Right lobe of liver (tissue), 6 donors: ENCODE measurements around the gene SIM2. TPM values are rescaled to one million over a fixed set of nuclear protein-coding genes. Genes with fewer than 3 reads are reported as not detected.

Source experiments
- ATAC-seq, 4 donors: fragments of 200-7000 bp; cut with Tn5 transposase; one replicate each; pipeline ENCODE4 v1.9.1; 2020; ENCODE audit warnings: mild to moderate bottlenecking in 4 of 4, moderate library complexity in 4 of 4
- DNase-seq, 3 donors: peaks; one replicate each; pipeline ENCODE4 v3.0.0-alpha.2; 2020
- H3K27ac ChIP-seq, 3 donors: fragments of 200-600 bp; one replicate each; pipeline ENCODE4 v1.8.0; 2022
- H3K27me3 ChIP-seq, 2 donors: fragments of 200-600 bp; one replicate each; pipeline ENCODE4 v1.8.0; 2022
- H3K36me3 ChIP-seq, 4 donors: fragments of 200-600 bp; sonication (generic) in 1 of 4; one replicate each; pipeline versions ENCODE4 v1.5.1 to v1.8.0; 2017 to 2022; ENCODE audit warnings: control low read depth in 1 of 4
- H3K4me1 ChIP-seq, 4 donors: fragments of 200-600 bp; sonication (generic) in 1 of 4; one replicate each; pipeline versions ENCODE4 v1.5.1 to v1.8.0; 2017 to 2022; ENCODE audit warnings: control low read depth in 1 of 4
- H3K4me3 ChIP-seq, 3 donors: fragments of 200-600 bp; one replicate each; pipeline ENCODE4 v1.8.0; 2022
- H3K9me3 ChIP-seq, 4 donors: fragments of 200-600 bp; sonication (generic) in 1 of 4; one replicate each; pipeline versions ENCODE4 v1.5.1 to v1.8.0; 2017 to 2022; ENCODE audit warnings: control low read depth in 1 of 4
- POLR2A ChIP-seq: fragments of 450-650 bp; IDR thresholded peaks from one replicate; pipeline ENCODE4 v1.6.1; 2017; ENCODE audit warnings: antibody characterized with exemption, mild to moderate bottlenecking
- WGBS: methylation state at CpG from one replicate; pipeline ENCODE4 v1.1.6; 2018; ENCODE audit warnings: low coverage, low lambda C conversion rate; ENCODE audit not compliant: insufficient coverage; ENCODE audit errors: missing lambda C conversion rate; 5-methylcytosine and 5-hydroxymethylcytosine counted together
- intact Hi-C, 2 donors: fragments of 100-400 bp; cut with DNase I; formaldehyde crosslinking; loops; one replicate each; pipeline versions ENCODE4 v1.11.2 to v1.14.1; 2022
- total RNA-seq, 6 experiments: library from RNA; depleted of rRNA in 2 of 6; stranded (reverse); fragments of >200 nt in 2 of 6; fragmentation: NEBNext Ultra II Directional in 3 of 6; extraction: Animal tissue kit (Norgen Biotek cat#: 25700) in 3 of 6; gene quantifications; one replicate each; pipeline versions ENCODE4 v1.1.0 to v1.2.4, GENCODE V29; 2016 to 2023
- TF ChIP-seq, protein P1 (sequence below), 4 donors: fragments of 200-600 bp in 3 of 4; fragments of 450-650 bp in 1 of 4; IDR thresholded peaks; one replicate each; pipeline versions ENCODE4 v1.5.1 to v1.8.0; 2016 to 2022; ENCODE audit warnings: antibody characterized with exemption in 4 of 4, mild to moderate bottlenecking in 2 of 4
- donor health status: DM: no; HTN: yes; CAD: no.
- donor health status: DM: no; HTN: no; CAD: no.
- donor health status: DM: no; HTN: no; CAD: no.
- donor health status: DM: no; HTN: yes; CAD: no.
- donor health status: DM: no; HTN: yes; CAD: no.

SIM2 gene
- total RNA-seq, 6 experiments from 2014 or later = not detected

DNA sequence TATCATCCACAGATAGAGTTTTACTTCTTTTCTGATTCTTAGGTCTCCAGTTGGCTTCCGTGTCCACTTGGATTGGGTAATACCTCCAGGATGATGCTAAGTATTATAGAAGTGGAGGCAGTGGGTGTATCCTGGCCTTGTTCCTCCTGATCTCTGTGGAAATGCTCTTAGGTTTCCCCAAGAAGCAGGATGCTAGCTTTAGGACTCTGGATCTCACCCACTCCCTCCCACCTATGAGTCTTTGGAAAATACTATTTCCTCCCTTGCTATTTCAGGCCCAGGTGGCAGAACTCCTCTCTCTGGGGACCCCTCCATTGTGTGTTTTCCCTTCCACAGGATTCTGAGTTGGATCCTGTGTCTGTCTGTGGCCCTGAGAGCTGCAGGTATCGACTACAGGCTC is 86.7 kb downstream of the SIM2 start:
- no peaks in the 10 kb centered on the region for H3K27me3 ChIP-seq
- DNase-seq = no peak
- intact Hi-C loops = no loop called here
- H3K9me3 ChIP-seq = no peaks in the 10 kb centered on the region
- 92% methylated on average over 1 of the region's 2 CpGs for WGBS
- ATAC-seq = no peak
- H3K4me3 ChIP-seq = no peak overlapping the region
- TF ChIP-seq POLR2A = no peak
- TF ChIP-seq, protein P1, sequence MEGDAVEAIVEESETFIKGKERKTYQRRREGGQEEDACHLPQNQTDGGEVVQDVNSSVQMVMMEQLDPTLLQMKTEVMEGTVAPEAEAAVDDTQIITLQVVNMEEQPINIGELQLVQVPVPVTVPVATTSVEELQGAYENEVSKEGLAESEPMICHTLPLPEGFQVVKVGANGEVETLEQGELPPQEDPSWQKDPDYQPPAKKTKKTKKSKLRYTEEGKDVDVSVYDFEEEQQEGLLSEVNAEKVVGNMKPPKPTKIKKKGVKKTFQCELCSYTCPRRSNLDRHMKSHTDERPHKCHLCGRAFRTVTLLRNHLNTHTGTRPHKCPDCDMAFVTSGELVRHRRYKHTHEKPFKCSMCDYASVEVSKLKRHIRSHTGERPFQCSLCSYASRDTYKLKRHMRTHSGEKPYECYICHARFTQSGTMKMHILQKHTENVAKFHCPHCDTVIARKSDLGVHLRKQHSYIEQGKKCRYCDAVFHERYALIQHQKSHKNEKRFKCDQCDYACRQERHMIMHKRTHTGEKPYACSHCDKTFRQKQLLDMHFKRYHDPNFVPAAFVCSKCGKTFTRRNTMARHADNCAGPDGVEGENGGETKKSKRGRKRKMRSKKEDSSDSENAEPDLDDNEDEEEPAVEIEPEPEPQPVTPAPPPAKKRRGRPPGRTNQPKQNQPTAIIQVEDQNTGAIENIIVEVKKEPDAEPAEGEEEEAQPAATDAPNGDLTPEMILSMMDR (IDR thresholded peaks at IDR 0.05) = no peak
- no peaks in the 10 kb centered on the region for H3K36me3 ChIP-seq
- no peak overlapping the region for H3K27ac ChIP-seq
- no peaks in the 10 kb centered on the region for H3K4me1 ChIP-seq

DNA sequence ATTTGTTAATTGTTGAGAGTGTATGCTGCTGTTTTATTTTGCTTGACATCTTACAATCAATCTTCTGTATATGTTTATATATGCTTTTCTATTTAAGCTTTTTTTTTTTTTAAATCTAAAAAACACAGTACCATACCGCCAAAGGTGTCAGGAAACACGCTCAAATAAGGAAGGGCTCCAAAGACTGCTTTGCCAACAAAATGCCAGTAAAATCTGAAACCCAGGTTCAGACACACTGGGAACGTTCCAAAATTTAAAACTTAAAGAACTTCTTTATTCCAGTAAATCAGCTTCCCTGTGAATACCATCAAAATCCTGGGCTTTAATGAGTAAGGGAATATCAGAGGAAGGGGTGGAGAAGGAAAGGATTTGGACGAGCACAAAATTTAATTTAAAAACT is 87.3 kb downstream of the SIM2 start:
- Histone ChIP-seq H3K4me1 (no peaks in the 10 kb centered on the region), H3K4me3 (no peak overlapping the region), H3K27ac (no peak overlapping the region), H3K9me3 (no peaks in the 10 kb centered on the region), H3K36me3 (no peaks in the 10 kb centered on the region), H3K27me3 (no peaks in the 10 kb centered on the region)
- TF ChIP-seq POLR2A = no peak
- TF ChIP-seq, protein P1 (IDR thresholded peaks at IDR 0.05) = no peak
- intact Hi-C loops = no loop called here
- no peak for ATAC-seq
- 84% methylated on average over 4 of the region's 4 CpGs for WGBS
- DNase-seq = no peak

DNA sequence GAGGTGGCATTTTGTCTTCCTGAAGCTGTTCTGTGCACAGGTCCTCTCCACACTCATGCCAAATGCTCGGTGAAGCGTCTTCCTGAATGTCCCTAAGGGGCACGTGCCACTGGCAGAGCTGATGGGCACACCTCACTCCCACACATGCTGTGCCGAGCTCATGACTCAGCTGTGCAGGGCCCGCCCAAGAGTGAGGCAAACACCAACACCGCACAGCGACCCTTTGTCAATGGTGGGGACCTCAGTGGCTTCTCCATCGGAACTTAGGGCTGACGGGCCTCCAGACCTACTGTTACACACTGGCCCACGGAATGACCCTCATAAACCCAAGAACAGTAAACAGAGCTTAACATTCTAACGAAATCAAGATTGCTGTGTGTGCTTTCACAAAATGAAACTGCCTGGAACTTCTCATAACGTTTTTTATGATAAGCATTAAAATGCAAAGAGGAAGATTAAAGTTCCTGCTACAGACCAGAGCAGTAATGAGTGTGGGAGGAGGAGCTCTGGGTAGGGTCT is 89.3 kb downstream of the SIM2 start:
- TF ChIP-seq, protein P1 (IDR thresholded peaks at IDR 0.05) = no peak
- TF ChIP-seq POLR2A = no peak
- Histone ChIP-seq H3K36me3 (no peaks in the 10 kb centered on the region), H3K9me3 (no peaks in the 10 kb centered on the region), H3K27ac (no peak overlapping the region), H3K27me3 (no peaks in the 10 kb centered on the region), H3K4me3 (no peak overlapping the region), H3K4me1 (no peaks in the 10 kb centered on the region)
- ATAC-seq = peak; percentile 48 to 67 (median 58)
- 68% methylated on average over 6 of the region's 12 CpGs for WGBS
- intact Hi-C loops = no loop called here
- DNase-seq = no peak

DNA sequence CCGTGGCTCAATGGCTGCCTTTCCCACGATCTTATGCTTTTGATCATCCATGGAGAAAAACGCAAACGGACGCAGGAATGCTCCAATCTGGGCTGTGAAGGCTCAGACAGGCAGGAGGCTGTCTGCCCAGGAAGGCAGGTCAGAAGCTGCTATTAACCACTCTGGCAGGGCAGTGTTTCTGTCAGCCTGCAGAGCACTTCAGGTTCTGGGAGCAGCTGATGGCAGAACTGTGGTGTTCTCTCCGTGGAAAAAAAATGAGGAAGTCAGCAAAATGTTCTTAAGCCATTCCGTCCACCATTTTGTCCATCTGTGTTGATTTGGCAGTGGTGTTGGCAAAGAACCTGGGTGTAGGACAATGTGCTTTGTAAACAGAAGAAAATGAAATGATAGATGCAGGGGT is 91.7 kb downstream of the SIM2 start:
- DNase-seq (no peak), ATAC-seq (no peak)
- H3K27me3 ChIP-seq = no peaks in the 10 kb centered on the region
- H3K4me3 ChIP-seq = no peak overlapping the region
- intact Hi-C loops = no loop called here
- H3K9me3 ChIP-seq = no peaks in the 10 kb centered on the region
- no peak overlapping the region for H3K27ac ChIP-seq
- no peak for TF ChIP-seq POLR2A
- H3K36me3 ChIP-seq = no peaks in the 10 kb centered on the region
- WGBS = 78% methylated on average over 7 of the region's 7 CpGs
- H3K4me1 ChIP-seq = no peaks in the 10 kb centered on the region

DNA sequence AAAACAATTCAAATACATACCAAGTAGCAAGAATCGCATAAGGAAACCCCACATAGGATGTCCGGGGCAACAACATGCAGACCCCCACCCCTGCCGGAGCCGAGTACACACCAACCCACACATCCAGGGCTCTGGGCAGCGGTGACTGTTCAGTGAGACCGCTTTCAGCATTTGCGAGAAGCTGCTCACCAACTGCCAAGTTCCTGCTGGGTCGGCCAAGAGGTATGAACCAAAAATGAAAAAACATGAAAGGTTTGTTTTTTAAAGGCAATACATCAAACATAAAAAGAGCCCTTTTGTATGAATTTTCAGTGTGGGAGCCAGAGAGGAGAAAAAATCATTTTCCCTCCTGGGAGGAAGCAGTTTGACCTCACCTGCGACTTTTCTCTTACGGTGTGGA is 92.3 kb downstream of the SIM2 start:
- Histone ChIP-seq H3K4me1 (no peaks in the 10 kb centered on the region), H3K4me3 (no peak overlapping the region), H3K36me3 (no peaks in the 10 kb centered on the region), H3K9me3 (no peaks in the 10 kb centered on the region), H3K27me3 (no peaks in the 10 kb centered on the region), H3K27ac (no peak overlapping the region)
- DNase-seq = no peak
- no peak for TF ChIP-seq POLR2A
- TF ChIP-seq, protein P1 (IDR thresholded peaks at IDR 0.05) = no peak
- intact Hi-C loops = no loop called here
- no peak for ATAC-seq
- WGBS = 89% methylated on average over 5 of the region's 10 CpGs
